Skeletal muscle tissue (tissue), 4 donors: ENCODE data around the gene TESK2. TPM values are rescaled to one million over a fixed set of nuclear protein-coding genes. Genes with fewer than 3 reads are reported as not detected.

Experiments used
- H3K27ac ChIP-seq: one replicate; pipeline ENCODE4 v1.7.0; 2013; ENCODE audit warnings: mild to moderate bottlenecking, low read depth, low read length, inconsistent platforms
- H3K27me3 ChIP-seq, 3 donors: one replicate each; pipeline ENCODE4 v1.7.0; 2013; ENCODE audit warnings: low read length in 3 of 3; ENCODE audit not compliant: control insufficient read depth in 3 of 3, insufficient read depth in 3 of 3
- H3K36me3 ChIP-seq, 3 donors: one replicate each; pipeline ENCODE4 v1.7.0; 2013; ENCODE audit warnings: low read length in 3 of 3; ENCODE audit not compliant: control insufficient read depth in 3 of 3, insufficient read depth in 3 of 3
- H3K4me1 ChIP-seq, 3 donors: one replicate each; pipeline ENCODE4 v1.7.0; 2013; ENCODE audit warnings: low read length in 3 of 3, mild to moderate bottlenecking in 3 of 3; ENCODE audit not compliant: control insufficient read depth in 3 of 3, insufficient read depth in 3 of 3
- H3K4me3 ChIP-seq, 3 donors: one replicate each; pipeline ENCODE4 v1.7.0; 2013; ENCODE audit warnings: low read length in 3 of 3
- H3K9ac ChIP-seq, 3 donors: one replicate each; pipeline ENCODE4 v1.7.0; 2013; ENCODE audit warnings: low read length in 3 of 3, mild to moderate bottlenecking in 3 of 3, moderate library complexity in 2 of 3, low read depth in 1 of 3
- H3K9me3 ChIP-seq, 3 donors: one replicate each; pipeline ENCODE4 v1.7.0; 2013; ENCODE audit warnings: low read length in 3 of 3; ENCODE audit not compliant: control insufficient read depth in 3 of 3
- total RNA-seq: library from RNA; depleted of rRNA; stranded (reverse); fragments of >200 nt; gene quantifications from one replicate; pipeline ENCODE4 v1.2.3, GENCODE V29; 2014
- donor health status: Osteomylitis.

TESK2 gene
- total RNA-seq, 1 donor from 2014 or later, result 2.6 TPM

GRCh38 chr1:45429561-45430159, 61.3 kb downstream of the TESK2 start:
- Histone ChIP-seq H3K9ac (no peak overlapping the region), H3K27me3 (no peaks in the 10 kb centered on the region), H3K36me3 (no peaks in the 10 kb centered on the region), H3K4me3 (no peak overlapping the region), H3K9me3 (no peaks in the 10 kb centered on the region), H3K4me1 (peaks cover 0 to 6% (median 5%) of the 10 kb centered on the region in 3 donors), H3K27ac (no peak overlapping the region)

- H3K9me3 ChIP-seq, result no peaks in the 10 kb centered on the region
- H3K9ac ChIP-seq, result no peak overlapping the region
- no peak overlapping the region for H3K4me3 ChIP-seq
- H3K4me1 ChIP-seq, result no peaks in the 10 kb centered on the region
- H3K27ac ChIP-seq, result no peak overlapping the region
- H3K27me3 ChIP-seq, result no peaks in the 10 kb centered on the region
- H3K36me3 ChIP-seq, result peaks cover 0 to 6% (median 0%) of the 10 kb centered on the region in 3 donors
These were observed 66.9 kb downstream of the TESK2 start for GRCh38 chr1:45423906-45424678.

- Histone ChIP-seq H3K27ac (no peak overlapping the region), H3K9me3 (no peaks in the 10 kb centered on the region), H3K9ac (no peak overlapping the region), H3K4me1 (no peaks in the 10 kb centered on the region), H3K4me3 (no peak overlapping the region), H3K27me3 (no peaks in the 10 kb centered on the region), H3K36me3 (peaks cover 0 to 6% (median 0%) of the 10 kb centered on the region in 3 donors)
These were observed 69.0 kb downstream of the TESK2 start for GRCh38 chr1:45421935-45422334.

GRCh38 chr1:45414746-45415145, 76.2 kb downstream of the TESK2 start:
- Histone ChIP-seq H3K9ac (no peak overlapping the region), H3K9me3 (no peaks in the 10 kb centered on the region), H3K27me3 (no peaks in the 10 kb centered on the region), H3K27ac (no peak overlapping the region), H3K36me3 (no peaks in the 10 kb centered on the region), H3K4me1 (peaks cover 0 to 2% (median 0%) of the 10 kb centered on the region in 3 donors), H3K4me3 (no peak overlapping the region)

- Histone ChIP-seq H3K9me3 (no peaks in the 10 kb centered on the region), H3K4me3 (no peak overlapping the region), H3K9ac (no peak overlapping the region), H3K4me1 (peaks cover 0 to 2% (median 0%) of the 10 kb centered on the region in 3 donors), H3K27ac (no peak overlapping the region), H3K27me3 (no peaks in the 10 kb centered on the region), H3K36me3 (no peaks in the 10 kb centered on the region)
These were observed 78.1 kb downstream of the TESK2 start for GRCh38 chr1:45412899-45413298.

- no peak overlapping the region for H3K9ac ChIP-seq
- H3K4me1 ChIP-seq, result peaks cover 0 to 2% (median 0%) of the 10 kb centered on the region in 3 donors
- no peak overlapping the region for H3K4me3 ChIP-seq
- no peaks in the 10 kb centered on the region for H3K27me3 ChIP-seq
- H3K27ac ChIP-seq, result no peak overlapping the region
- H3K36me3 ChIP-seq, result no peaks in the 10 kb centered on the region
- no peaks in the 10 kb centered on the region for H3K9me3 ChIP-seq
These were observed 79.5 kb downstream of the TESK2 start for GRCh38 chr1:45411510-45411899.

- H3K27ac ChIP-seq, result no peak overlapping the region
- H3K36me3 ChIP-seq, result no peaks in the 10 kb centered on the region
- peaks cover 0 to 2% (median 0%) of the 10 kb centered on the region in 3 donors for H3K4me1 ChIP-seq
- H3K27me3 ChIP-seq, result no peaks in the 10 kb centered on the region
- no peak overlapping the region for H3K4me3 ChIP-seq
- no peaks in the 10 kb centered on the region for H3K9me3 ChIP-seq
- H3K9ac ChIP-seq, result no peak overlapping the region
These were observed 80.0 kb downstream of the TESK2 start for GRCh38 chr1:45410850-45411509.

- Histone ChIP-seq H3K36me3 (no peaks in the 10 kb centered on the region), H3K27me3 (no peaks in the 10 kb centered on the region), H3K4me3 (no peak overlapping the region), H3K4me1 (peaks cover 0 to 2% (median 0%) of the 10 kb centered on the region in 3 donors), H3K9me3 (no peaks in the 10 kb centered on the region), H3K27ac (no peak overlapping the region), H3K9ac (no peak overlapping the region)
These were observed 81.7 kb downstream of the TESK2 start for GRCh38 chr1:45409276-45409675.

GRCh38 chr1:45407629-45408287, 83.2 kb downstream of the TESK2 start:
- Histone ChIP-seq H3K4me3 (no peak overlapping the region), H3K9ac (no peak overlapping the region), H3K4me1 (no peaks in the 10 kb centered on the region), H3K36me3 (no peaks in the 10 kb centered on the region), H3K27me3 (no peaks in the 10 kb centered on the region), H3K9me3 (no peaks in the 10 kb centered on the region), H3K27ac (no peak overlapping the region)
